Measurements from ENCODE around the gene FAM110D.

FAM110D gene

DNA sequence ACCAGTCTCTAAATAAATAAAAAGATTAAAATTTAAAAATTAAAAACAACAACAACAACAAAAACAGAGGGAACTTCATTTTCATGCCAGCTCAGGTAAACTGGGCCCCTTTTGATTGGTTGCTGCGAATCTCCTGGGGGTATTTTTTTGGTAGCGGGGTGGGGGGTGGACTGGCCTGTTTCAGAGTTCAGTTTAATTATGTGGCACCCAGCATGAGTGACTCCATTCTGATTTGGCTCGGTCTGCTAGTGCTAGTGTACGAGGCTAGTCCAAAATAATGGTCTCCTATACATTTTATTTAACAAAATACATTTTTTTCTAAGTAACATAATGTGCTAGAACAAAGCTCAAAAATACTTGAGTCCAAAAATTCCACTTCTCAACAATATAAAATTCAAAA is 29.1 kb upstream of the FAM110D start:
- no peak for DNase-seq (ENCODE audit: low spot score)

DNA sequence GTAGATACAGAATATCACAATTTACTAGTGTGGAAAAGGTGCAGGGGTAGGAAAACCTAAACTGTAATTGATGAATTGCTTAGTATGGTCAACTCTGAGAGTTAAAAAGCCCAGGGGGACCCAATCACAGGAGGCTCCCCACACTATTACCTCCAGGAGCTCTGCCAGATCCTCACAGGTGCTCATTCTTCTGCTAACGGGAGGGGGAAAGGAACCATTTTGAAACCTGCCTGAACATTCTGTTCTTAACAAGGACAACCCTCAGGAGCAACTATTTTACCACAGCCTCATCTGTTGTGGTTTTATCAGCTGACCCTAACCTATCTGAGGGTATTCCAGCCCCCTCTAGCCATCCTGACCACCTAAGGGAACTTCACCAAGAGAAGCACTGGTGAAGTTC is 28.2 kb upstream of the FAM110D start:
- peak; percentile 3 for DNase-seq (ENCODE audit: low spot score)

DNA sequence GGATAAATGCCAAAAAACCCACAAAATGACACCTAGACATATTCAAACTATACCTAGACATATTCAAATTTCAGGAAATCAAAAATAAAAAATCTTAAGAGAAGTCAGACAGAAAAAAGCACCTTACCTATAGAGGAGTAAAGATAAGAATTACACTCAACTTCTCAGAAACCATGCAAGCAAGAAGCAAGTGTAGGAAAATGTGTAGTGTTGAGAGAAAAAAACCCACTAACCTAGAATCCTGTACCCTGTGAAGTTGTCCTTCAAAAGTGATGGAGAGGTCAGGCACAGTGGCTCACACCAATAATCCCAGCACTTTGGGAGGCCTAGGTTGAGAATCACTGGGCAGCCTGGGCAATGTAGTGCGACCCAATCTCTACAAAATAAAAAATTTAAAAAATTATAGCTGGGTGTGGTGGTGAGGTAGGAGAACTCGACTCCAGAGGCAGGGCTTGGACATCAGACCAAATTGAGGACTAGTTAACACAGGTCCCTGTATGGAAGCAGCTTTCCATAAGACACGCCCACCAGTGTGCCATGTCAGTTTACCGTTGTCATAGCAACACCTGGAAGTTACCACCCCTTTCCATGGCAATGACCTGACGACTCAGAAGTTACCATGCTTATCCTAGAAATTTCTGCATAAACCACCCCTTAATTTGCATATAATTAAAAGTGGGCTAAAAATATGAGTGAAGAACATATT is 26.6 kb upstream of the FAM110D start:
- no peak for DNase-seq (ENCODE audit: low spot score)

DNA sequence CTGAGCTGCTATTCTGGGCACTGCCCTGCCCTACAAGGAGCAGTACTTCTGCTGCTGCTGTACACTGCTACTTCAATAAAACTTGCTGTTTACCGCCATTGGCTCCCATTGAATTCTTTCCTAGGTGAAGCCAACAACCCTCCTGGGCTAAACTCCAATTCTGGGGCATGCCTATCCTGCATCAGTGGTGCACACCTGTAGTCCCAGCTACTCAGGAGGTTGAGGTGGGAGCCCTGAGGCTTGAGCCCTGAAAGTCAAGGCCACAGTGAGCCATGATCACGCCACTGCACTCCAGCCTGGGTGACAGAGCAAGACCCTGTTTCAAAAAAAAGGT is 26.1 kb upstream of the FAM110D start:
- no peak for DNase-seq (ENCODE audit: low spot score)

DNA sequence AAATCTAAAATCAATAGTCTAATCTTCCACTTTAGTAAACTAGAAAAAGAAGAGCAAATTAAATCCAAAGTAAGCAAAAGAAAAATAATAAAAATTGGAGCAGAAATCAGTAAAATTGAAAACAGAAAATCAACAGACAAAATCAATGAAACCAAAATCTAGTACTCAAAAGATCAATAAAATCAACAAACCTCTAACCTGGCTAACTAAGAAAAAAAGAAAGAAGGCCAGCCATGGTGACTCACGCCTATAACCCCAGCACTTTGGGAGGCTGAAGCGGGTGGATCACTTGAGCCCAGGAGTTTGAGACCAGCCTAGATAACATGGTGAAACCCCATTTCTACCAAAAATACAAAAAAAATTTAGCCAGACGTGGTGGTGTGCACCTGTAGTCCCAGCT is 24.4 kb upstream of the FAM110D start:
- DNase-seq (ENCODE audit: low spot score), result no peak

DNA sequence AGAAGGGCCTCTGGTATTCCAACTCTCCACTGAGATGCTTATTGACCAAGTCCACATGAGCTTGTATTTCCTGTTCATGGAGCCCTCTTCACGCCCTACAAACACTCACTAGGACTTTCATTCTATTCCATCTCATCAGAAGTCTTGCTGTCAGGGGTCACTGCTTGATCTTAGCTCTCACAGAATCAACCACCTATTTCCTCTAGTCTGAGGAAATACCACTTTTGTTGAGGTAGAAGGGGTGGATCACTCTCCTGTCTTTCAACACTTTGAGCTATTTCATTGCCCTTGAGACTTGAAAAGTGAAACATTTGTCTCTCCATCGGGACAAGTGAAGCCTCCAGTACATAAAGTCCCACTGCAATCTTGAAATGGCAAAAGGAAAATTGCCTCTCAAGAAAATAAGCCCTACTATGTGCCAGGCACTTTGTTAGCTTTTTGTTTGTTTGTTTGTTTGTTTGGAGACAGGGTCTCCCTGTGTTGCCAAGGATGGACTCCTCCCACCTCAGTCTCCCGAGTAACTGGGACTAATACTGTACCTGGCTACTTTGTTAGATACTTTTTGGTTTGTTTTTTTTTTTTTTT is 19.8 kb upstream of the FAM110D start:
- DNase-seq (ENCODE audit: low spot score), result no peak

DNA sequence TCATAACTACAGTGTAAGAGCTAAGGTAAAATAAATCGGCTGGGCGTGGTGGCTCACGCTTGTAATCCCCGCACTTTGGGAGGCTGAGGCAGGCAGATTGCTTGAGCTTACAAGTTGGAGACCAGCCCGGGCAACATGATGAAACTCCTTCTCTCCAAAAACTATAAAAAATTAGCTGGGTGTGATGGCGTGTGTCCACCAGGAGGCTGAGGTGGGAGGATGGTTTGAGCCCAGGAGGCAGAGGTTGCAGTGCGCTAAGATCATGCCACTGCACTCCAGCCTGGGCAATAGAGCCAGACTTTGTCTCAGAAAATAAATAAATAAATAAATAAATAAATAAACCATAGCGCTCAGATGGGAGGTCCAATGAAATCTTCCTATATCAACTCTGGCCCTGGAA is 16.7 kb upstream of the FAM110D start:
- no peak for DNase-seq (ENCODE audit: low spot score)

DNA sequence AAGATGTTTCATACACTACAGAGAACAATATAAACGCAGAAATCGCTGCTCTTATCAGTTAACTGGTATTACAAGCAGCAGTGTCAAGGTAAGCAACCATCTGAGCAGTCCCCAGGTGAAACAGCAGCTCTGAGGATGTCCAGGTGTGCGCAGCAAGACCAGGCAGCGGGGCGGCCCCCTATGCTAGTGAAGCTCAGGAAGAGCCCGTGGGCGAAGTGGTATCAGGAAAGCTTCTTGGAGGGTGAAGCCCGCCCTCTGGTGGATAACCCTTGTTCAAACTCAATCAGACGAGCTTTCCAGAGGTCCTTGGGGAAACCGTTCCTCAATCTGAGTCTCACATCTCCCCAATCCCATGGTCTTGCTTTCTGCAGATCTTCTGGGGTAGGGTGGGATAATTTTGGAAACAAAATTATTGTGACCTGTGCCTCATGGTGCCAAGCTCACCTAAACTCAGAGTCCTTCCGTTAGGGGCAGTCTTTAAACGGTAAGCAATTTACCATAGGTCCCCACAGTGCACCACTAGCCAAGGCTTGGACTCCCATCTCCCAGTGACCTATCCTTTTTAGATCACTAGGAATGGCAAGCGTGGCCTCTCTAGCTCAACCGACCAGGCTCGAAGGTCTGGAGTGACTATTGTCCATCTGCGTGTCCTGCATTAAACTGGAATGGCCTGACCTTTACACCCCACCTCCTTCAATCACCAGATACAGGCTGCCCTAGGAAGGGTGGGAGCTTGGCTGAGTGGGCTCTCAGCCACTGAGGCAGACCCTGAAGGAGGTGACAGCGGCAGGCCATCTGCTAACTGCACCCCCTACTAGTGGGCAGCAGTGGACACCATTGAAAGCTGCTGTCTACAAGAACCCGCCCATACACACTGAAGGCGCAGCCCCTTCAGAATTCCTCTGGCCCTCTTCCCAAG is 13.6 kb upstream of the FAM110D start:
- peak; percentile 94 for DNase-seq (ENCODE audit: low spot score)

DNA sequence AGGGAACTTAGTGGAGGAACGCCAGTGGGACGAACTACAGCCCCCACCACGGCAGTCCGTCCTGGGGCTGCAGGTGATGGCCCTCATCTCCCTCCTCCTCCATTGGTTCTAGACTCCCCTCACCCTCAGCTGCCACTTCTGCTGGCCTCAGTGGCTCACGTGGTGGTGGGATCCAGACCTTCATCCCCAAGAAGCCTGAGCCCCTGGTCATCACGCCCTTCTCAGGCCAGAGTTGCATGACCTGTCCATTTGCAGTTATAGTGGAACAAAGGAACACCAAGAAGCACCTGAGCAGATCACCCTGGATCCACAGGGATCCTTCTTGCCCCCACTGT is 13.0 kb upstream of the FAM110D start:
- DNase-seq (ENCODE audit: low spot score), result no peak

DNA sequence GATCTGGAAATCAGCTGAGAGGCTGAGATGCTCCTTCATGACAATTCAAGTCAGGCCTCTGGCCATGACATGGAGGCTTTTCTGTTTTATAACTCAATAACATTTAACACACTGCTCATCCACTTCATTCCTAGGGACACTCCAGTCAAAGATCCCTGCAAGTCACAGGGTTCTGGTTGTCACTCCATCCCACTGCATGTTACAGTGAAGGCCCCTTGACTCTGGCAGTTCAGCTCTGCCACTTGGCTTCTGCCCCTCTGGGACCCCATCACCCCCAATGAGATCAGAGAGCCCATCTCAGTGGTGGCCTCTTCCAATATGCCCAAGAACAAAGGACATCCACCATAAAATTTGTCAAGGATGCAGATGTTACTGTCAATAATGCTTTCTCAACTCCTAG is 10.0 kb upstream of the FAM110D start:
- no peak for DNase-seq (ENCODE audit: low spot score)

DNA sequence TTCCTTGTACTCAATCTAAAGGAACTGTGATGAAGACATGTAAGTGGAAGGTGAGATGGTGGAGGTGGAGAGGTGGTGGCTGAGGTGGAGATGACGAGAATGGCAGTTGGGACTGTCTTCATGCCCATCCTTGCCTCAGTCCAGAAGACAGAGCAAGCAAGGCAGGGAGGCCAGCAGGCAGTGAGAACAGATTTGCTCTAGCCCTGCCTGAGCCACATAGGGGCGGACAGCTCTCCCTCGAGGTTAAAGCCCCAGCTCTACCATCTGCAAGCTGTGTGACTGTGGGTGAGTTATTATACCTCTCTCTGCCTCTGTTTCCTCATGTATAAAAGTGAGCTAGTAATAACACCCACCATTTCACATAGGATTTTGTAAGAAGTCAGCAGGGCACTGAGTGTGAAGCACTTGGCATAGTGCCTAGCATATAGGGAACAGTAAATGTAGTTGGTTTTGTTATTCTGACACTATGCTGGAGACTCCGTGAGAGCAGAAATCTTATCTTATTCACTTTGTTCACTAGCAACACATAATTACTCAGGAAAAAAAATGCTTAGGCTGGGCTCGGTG is 4.8 kb upstream of the FAM110D start:
- no peak for DNase-seq (ENCODE audit: low spot score)

DNA sequence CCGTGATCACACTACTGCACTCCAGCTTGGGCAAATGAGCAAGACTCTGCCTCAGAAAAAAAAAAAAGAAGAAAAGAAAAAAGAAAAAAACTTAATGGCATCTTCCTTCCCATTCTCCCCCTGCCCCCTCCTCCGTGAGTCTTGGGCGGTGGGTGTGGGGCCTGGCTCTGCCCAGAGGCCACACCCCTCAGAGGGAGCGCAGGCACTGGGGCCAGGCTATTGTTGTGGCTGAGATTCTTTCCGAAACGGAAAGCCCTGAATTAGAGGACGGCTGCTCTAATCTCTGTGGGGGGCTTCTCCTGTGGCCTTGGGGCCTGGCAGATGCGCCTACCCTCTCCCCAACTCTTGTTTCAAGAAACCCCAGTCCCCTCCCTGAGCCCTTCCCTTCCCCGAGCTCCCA is 4.1 kb upstream of the FAM110D start:
- no peak for DNase-seq (ENCODE audit: low spot score)

DNA sequence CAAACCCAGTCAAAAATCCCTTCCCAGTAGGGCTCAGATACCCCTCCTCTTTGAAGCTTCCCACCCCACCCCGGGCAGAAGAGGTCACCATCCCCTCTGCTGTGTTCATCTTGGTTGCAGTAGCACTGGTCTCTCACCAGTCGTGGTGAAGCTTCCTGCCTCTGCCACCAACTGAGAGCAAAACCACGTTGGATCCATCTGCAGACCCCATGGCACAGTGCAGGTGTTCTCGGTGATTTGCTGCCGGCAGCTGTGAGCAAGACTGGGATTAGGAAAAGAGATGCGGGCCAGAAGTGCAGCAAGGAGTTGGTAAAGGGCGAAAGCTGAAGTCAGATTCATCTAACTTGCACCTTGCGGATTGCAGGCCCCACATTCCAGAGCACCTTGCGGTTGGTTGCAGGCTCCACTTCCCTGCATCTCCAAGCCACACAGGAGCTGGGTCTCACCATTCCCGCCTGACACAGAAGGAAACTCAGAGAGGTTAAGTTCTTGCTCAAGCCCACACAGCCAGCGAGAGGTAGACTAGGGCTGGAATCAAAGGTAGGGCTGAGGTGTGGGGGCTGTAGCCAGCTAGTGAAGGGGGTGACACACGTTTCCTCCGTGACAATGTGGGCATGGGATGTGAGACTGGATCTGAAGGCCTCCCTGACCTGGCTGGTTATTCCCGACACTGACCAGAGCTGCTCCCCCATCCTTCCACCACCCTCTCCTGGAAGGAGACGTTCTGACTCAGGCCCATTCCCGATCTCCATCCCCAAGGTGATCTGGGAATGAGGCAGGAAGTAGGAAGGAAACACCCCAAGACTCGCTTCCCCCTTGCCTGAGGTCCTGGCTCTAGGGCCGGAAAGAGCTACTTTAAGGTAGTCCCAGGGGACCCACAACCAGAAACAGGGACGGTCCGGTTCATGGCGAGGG is 3.3 kb upstream of the FAM110D start:
- DNase-seq (ENCODE audit: low spot score), result no peak

DNA sequence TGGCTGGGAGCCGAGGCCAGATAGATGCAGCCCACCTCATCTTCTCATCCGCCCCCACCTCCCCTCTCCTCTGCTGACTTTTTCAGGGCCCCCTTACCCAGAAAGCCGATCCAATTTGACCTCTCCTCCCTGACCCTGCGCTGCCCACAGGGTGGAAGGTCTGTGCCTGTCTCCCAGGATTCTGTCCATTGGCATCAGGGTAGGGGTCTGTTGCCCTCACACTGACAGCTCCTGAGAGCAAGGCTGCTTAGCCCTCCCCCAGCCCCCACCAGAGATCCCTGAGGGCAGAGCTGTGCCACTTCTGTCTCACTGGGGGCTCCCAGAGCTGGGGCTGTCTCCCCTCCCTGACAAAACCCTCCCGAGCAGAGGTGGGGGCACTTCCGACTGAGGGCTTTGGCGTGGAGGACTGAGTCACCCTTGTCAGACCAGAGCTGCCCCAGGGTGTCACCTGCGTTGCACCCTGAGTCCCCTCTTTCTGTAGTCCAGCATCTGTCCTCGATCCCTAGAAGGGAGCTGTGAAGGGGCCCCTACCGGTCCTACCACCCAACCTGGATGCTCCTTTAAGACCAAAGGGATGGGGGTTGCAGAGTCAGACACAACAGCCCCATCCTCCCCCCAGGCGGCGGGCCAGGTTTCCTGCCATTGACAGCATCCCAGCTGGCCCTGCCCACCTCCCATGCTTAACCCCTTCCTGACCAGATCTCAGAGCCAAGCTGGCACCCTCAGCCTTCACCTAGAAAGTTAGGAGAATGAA is 2.4 kb upstream of the FAM110D start:
- DNase-seq (ENCODE audit: low spot score), result no peak

DNA sequence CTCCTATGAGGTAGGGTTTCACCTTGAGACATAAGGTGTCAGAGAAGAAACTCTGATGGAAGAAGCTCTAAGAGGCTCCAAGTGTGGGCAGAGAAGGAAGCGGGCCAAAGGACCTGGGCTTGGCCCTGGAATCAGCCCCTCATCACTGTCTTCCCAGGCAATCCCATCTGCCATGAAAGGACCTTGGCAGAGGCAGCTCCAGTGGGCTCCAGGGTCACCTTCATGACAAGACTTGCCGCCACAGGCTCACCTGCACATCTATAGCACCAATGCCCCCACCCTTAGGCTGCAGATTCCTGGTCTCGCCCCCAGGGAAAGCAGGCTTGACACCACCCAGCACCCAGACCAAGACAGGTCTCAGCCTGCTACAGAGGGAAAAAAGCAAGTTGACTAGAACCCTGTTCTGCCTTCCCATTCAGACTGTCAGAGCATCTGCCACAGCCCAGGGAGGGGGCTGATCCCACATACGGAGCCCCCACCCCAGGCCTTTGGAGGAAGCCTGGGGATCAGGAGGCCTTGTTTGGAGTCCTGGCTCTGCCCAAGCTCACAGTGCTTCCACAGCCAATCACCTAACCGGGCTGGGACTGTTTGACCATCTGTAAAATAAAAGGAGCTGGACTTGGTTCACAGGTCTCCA is 490 bp upstream of the FAM110D start:
- no peak for DNase-seq (ENCODE audit: low spot score)

DNA sequence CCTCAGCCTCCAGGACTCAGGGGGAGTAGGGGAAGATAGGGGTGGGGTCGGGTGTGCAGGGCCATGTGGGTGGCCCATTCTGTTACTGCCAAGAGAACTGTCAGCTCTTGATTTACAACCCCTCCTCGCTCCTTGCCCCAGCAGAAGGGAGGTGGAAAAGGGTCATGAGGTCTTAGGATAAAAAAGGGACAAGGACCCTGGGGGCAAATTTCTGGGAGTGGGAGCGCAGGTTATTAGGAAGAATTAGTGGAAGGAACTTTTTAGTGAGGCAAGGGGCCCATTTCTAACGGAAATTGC is 812 bp downstream of the FAM110D start:
- DNase-seq (ENCODE audit: low spot score), result no peak

DNA sequence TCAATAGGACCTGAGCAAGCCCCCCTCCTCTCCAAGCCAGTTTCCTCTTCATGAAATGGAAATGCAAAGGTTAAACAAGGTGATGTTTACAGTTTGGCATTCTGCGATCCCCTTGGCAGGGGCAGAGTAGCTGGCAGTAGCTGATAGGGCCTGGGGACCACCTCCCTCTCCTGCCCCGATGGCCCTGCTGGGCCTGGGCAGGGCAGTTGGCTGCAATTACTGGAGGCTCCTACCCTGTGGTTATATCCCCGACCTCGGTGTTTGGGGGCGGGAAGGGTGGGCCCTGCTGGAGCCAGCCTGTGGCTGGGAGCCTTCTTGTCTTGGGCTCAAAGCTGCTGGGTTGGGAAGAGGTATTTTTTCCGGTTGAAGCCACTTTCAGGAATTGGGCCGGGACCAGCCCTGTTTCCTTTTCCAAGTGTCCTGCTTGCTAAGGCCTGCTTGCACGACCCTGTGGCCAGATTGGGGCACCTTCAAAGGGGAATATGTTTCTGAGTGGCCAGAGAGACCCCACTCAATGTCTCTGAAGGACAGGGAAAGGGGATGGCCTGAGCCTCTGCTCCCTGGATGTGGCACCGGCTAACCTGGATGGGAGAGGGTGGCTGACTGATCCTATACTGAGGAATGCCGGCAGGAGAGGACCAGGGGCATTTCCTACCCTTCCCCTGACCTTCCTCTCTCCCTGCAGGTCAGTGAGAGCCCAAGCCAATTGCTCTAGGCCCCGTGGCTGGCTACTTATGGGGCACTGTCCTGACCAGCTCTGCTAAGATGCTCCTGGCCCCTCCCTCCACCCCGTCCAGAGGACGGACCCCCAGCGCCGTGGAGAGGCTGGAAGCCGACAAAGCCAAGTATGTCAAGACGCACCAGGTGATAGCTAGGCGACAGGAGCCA is 1.9 kb downstream of the FAM110D start:
- DNase-seq (ENCODE audit: low spot score), result peak; percentile 29

DNA sequence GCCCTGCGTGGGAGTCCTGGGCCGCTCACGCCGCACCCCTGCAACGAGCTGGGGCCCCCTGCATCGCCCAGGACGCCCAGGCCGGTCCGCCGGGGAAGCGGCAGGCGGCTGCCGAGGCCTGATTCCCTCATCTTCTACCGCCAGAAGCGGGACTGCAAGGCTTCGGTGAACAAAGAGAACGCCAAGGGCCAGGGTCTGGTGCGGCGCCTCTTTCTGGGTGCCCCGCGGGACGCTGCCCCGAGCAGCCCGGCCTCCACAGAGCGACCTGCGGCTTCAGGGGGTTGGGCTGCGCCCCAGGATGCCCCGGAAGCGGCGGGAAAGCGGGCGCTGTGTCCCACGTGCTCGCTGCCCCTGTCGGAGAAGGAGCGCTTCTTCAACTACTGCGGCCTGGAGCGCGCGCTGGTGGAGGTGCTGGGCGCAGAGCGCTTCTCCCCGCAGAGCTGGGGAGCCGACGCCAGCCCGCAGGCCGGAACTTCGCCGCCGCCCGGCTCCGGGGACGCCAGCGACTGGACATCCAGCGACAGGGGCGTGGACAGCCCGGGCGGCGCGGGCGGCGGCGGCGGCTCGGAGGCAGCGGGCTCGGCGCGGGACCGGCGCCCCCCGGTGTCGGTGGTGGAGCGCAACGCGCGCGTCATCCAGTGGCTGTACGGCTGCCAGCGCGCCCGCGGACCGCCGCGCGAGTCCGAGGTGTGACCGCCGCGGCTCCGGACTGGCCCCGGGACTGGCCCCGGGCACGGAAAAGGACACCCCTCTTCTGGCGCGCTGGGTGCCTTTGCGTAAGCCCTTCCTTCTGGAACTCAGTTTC is 2.7 kb downstream of the FAM110D start:
- DNase-seq (ENCODE audit: low spot score), result peak; percentile 46

DNA sequence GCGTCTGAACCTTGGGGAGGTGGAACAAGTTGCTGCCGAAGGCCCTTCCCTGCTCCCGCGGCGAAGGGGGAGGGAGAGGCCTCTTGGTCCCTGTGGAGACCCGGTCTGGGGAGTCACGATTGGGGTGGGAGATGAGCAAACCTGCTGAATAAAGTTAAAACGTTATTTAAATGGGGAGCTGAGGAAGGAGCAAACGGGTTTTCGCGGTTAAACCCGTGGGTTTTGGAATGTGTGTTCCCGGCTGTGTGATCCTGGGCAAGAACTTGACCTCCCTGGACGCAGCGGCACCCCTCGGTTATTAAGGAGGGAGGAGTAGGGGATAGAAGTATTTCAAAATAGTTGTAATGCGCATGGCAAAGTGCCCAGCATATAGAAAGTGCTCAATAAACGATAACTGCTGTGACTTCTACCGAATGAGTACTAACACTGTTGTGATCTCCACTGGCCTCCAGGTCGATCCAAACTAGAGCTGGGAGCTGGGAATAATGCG is 3.4 kb downstream of the FAM110D start:
- no peak for DNase-seq (ENCODE audit: low spot score)

Measured in hematopoietic multipotent progenitor cell treated with erythropoietin and hydrocortisone succinate and interleukin-3 and kit ligand, for 17 days (in vitro differentiated cells).